Common myeloid progenitor, CD34-positive (primary cell): ENCODE measurements around the gene METTL17.
"Not testable (repeated sequence)": the region's sequence is repeated elsewhere in the genome, so short reads cannot be mapped to it uniquely, and the experiment has no call there.

Experiments used
- CTCF ChIA-PET: fragments of 350-600 bp; sonication (Branson Sonifier 250); formaldehyde crosslinking; loops from one replicate; lab custom pipeline; 2021; ENCODE audit warnings: antibody characterized with exemption; lab: Charles Lee
- POLR2A ChIA-PET: fragments of 350-600 bp; sonication (Branson Sonifier 250); formaldehyde crosslinking; loops from one replicate; lab custom pipeline; 2021; ENCODE audit warnings: antibody characterized with exemption; lab: Charles Lee
- DNase-seq, 3 donors: peaks; one replicate each; pipeline versions ENCODE4 v3.0.0 to v3.0.0-alpha.2; 2013
- H3K27ac ChIP-seq, 2 experiments: 1 replicate in 1 of 2; 2 replicates in 1 of 2; pipeline ENCODE4 v1.7.0; 2013; ENCODE audit warnings: inconsistent platforms in 2 of 2, low read length in 2 of 2, mild to moderate bottlenecking in 2 of 2, low read depth in 1 of 2, moderate library complexity in 1 of 2; ENCODE audit not compliant: severe bottlenecking in 2 of 2, insufficient read depth in 1 of 2, poor library complexity in 1 of 2
- H3K27me3 ChIP-seq, 5 experiments: replicated peaks in 2 of 5; 1 replicate in 3 of 5; 2 replicates in 2 of 5; pipeline versions ENCODE4 v1.6.1 to v1.7.0; 2013; ENCODE audit warnings: low read length in 4 of 5, mild to moderate bottlenecking in 2 of 5, moderate library complexity in 2 of 5, inconsistent platforms in 1 of 5; ENCODE audit not compliant: insufficient read depth in 5 of 5, control insufficient read depth in 4 of 5
- H3K36me3 ChIP-seq, 4 experiments: 1 replicate in 2 of 4; 2 replicates in 2 of 4; pipeline versions ENCODE4 v1.6.1 to v1.7.0; 2013; ENCODE audit warnings: low read length in 3 of 4, control low read depth in 1 of 4, mild to moderate bottlenecking in 1 of 4; ENCODE audit not compliant: control insufficient read depth in 4 of 4, insufficient read depth in 4 of 4
- H3K4me1 ChIP-seq, 4 experiments: 1 replicate in 3 of 4; 2 replicates in 1 of 4; pipeline versions ENCODE4 v1.6.1 to v1.7.1; 2013; ENCODE audit warnings: low read length in 3 of 4, mild to moderate bottlenecking in 3 of 4, control low read depth in 1 of 4, inconsistent platforms in 1 of 4, moderate library complexity in 1 of 4; ENCODE audit not compliant: control insufficient read depth in 4 of 4, insufficient read depth in 4 of 4; ENCODE audit errors: control extremely low read depth in 1 of 4
- H3K4me3 ChIP-seq, 7 experiments: 1 replicate in 4 of 7; 2 replicates in 3 of 7; pipeline versions ENCODE4 v1.5.1 to v1.7.0; 2013; ENCODE audit warnings: mild to moderate bottlenecking in 7 of 7, low read length in 6 of 7, moderate library complexity in 6 of 7, inconsistent platforms in 2 of 7, low read depth in 2 of 7, control low read depth in 1 of 7; ENCODE audit not compliant: insufficient read depth in 4 of 7, control insufficient read depth in 1 of 7; ENCODE audit errors: extremely low read depth in 1 of 7
- H3K9me3 ChIP-seq, 5 experiments: 1 replicate in 4 of 5; 2 replicates in 1 of 5; pipeline versions ENCODE4 v1.6.1 to v1.7.1; 2013; ENCODE audit warnings: low read length in 4 of 5, mild to moderate bottlenecking in 2 of 5, inconsistent platforms in 1 of 5, low read depth in 1 of 5, moderate library complexity in 1 of 5; ENCODE audit not compliant: control insufficient read depth in 4 of 5, insufficient read depth in 2 of 5; ENCODE audit errors: control extremely low read depth in 1 of 5
- WGBS: methylation state at CpG from one replicate; pipeline ENCODE4 v1.1.5; 2013; ENCODE audit not compliant: insufficient coverage; 5-methylcytosine and 5-hydroxymethylcytosine counted together

Gene METTL17

GRCh38 chr14:21040941-21041340 lies 51.2 kb downstream of the METTL17 start:
- DNase-seq, H3K27me3 ChIP-seq, H3K9me3 ChIP-seq, H3K27ac ChIP-seq, H3K36me3 ChIP-seq, H3K4me3 ChIP-seq, POLR2A ChIA-PET: not testable (repeated sequence)
- CTCF ChIA-PET = interaction anchor here (0.6 to 7.2 kb wide), 19 partner anchors 10 to 1923 kb away, joined by 3 to 345 read pairs (median 4); partner anchors contain the start of gene TPPP2
- peaks cover 9 to 32% (median 25%) of the 10 kb centered on the region in 4 experiments for H3K4me1 ChIP-seq
- 95% methylated on average over 3 of the region's 3 CpGs for WGBS

- DNase-seq = peak in 2 of 3 donors; percentile 38 to 51
- Histone ChIP-seq H3K36me3 (no peaks in the 10 kb centered on the region), H3K4me3 (no peak within 1 kb of the TSS), H3K27me3 (no peaks in the 10 kb centered on the region), H3K27ac (no peak within 1 kb of the TSS), H3K9me3 (no peaks in the 10 kb centered on the region), H3K4me1 (peaks cover 9 to 32% (median 25%) of the 10 kb centered on the region in 4 experiments)
- POLR2A ChIA-PET = no interaction called here
- WGBS = 94% methylated on average over 7 of the region's 11 CpGs
- CTCF ChIA-PET = interaction anchor here (0.7 to 7.2 kb wide), 13 partner anchors 11 to 70 kb away, joined by 3 to 345 read pairs (median 7); partner anchors contain the start of genes SLC39A2 and TPPP2
Measured at GRCh38 chr14:21041676-21042433, 52.1 kb downstream of the METTL17 start, which contains the start of gene RNASE7. Gene RNASE7 (plus strand): TSS chr14:21042362. CDS start chr14:21042993, 631 bp downstream.

GRCh38 chr14:21042918-21043317 lies 53.1 kb downstream of the METTL17 start:
- ChIA-PET POLR2A (no interaction called here), CTCF (interaction anchor here (1.3 to 7.2 kb wide), 7 partner anchors 11 to 47 kb away, joined by 3 to 345 read pairs (median 10); partner anchors contain the start of genes SLC39A2 and TPPP2)
- WGBS = 27% methylated on average over 7 of the region's 8 CpGs
- Histone ChIP-seq H3K27me3 (no peaks in the 10 kb centered on the region), H3K9me3 (no peaks in the 10 kb centered on the region), H3K27ac (no peak overlapping the region), H3K4me3 (no peak overlapping the region), H3K4me1 (peaks cover 9 to 32% (median 25%) of the 10 kb centered on the region in 4 experiments), H3K36me3 (no peaks in the 10 kb centered on the region)
- peak in 2 of 3 donors; percentile 17 to 31 for DNase-seq

GRCh38 chr14:21043387-21043973 lies 53.7 kb downstream of the METTL17 start:
- Histone ChIP-seq H3K36me3 (no peaks in the 10 kb centered on the region), H3K4me1 (peaks cover 9 to 32% (median 25%) of the 10 kb centered on the region in 4 experiments), H3K27me3 (no peaks in the 10 kb centered on the region), H3K9me3 (no peaks in the 10 kb centered on the region), H3K4me3 (no peak overlapping the region), H3K27ac (peak overlapping the region in 1 of 2 experiments; percentile 35)
- ChIA-PET POLR2A (interaction anchor here (1.1 to 1.5 kb wide), 2 partner anchors 15 to 17 kb away, joined by 3 to 5 read pairs; no protein-coding TSS in a partner anchor), CTCF (interaction anchor here (0.9 to 7.2 kb wide), 12 partner anchors 10 to 56 kb away, joined by 3 to 345 read pairs (median 4); partner anchors contain the start of genes SLC39A2 and TPPP2)
- no CpG with 5 or more reads among the region's 2 CpGs for WGBS
- no peak for DNase-seq

- CTCF ChIA-PET = interaction anchor here (0.9 to 7.2 kb wide), 11 partner anchors 9 to 55 kb away, joined by 3 to 345 read pairs (median 4); partner anchors contain the start of gene TPPP2
- Histone ChIP-seq H3K4me3 (peak overlapping the region in 3 of 7 experiments; percentile 2 to 39 (median 12)), H3K36me3 (no peaks in the 10 kb centered on the region), H3K9me3 (no peaks in the 10 kb centered on the region), H3K4me1 (peaks cover 9 to 32% (median 25%) of the 10 kb centered on the region in 4 experiments), H3K27ac (peak overlapping the region in 1 of 2 experiments; percentile 35), H3K27me3 (no peaks in the 10 kb centered on the region)
- POLR2A ChIA-PET = interaction anchor here (1.1 to 1.5 kb wide), 2 partner anchors 16 to 17 kb away, joined by 3 to 5 read pairs; no protein-coding TSS in a partner anchor
- peak; percentile 68 to 88 (median 87) for DNase-seq
- 17% methylated on average over 5 of the region's 6 CpGs for WGBS
Measured at GRCh38 chr14:21043974-21044618, 54.3 kb downstream of the METTL17 start.
